SH-SY5Y (cell line): ENCODE results near the gene SLC7A5.

Experiments used
- GATA2 ChIP-seq: IDR thresholded peaks from 2 replicates; pipeline ENCODE4 v1.6.1; 2011; ENCODE audit warnings: mild to moderate bottlenecking, low read depth, low read length
- GATA3 ChIP-seq: IDR thresholded peaks from 2 replicates; pipeline ENCODE4 v1.6.1; 2011; ENCODE audit warnings: low read depth, mild to moderate bottlenecking, low read length, moderate library complexity

Gene SLC7A5

DNA sequence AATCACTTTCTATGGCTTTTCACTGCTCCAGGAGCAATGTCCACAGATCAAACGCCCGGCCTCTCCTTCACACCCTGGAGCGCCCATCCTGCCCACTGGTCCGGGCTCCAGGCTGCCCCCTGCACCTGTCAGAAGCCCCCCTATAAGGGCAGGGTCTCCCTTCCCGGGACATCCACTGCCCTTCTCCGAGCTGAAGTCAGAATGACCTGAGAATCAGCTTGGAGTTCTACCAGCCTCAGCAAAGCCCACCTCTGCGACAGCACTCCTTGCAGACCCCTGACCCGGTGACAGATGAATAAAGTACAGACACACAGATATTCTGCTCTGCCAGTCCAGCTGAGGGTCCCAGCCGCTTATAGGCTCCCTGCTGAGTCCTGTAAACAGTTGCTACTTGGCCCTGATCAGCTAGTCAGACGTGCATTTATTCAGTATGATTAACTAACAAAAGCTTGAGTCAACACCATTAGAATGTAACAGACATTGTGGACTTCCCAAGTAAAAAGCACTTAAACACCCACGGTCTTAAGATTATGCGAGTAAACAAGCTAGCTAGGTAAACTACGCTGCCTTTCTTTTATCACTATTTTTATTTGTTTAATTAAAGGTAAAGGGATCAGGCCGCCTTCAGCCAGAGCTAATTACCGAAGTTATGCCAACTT is 4.8 kb downstream of the SLC7A5 start:
- TF ChIP-seq GATA3 (no peak), GATA2 (no peak)

DNA sequence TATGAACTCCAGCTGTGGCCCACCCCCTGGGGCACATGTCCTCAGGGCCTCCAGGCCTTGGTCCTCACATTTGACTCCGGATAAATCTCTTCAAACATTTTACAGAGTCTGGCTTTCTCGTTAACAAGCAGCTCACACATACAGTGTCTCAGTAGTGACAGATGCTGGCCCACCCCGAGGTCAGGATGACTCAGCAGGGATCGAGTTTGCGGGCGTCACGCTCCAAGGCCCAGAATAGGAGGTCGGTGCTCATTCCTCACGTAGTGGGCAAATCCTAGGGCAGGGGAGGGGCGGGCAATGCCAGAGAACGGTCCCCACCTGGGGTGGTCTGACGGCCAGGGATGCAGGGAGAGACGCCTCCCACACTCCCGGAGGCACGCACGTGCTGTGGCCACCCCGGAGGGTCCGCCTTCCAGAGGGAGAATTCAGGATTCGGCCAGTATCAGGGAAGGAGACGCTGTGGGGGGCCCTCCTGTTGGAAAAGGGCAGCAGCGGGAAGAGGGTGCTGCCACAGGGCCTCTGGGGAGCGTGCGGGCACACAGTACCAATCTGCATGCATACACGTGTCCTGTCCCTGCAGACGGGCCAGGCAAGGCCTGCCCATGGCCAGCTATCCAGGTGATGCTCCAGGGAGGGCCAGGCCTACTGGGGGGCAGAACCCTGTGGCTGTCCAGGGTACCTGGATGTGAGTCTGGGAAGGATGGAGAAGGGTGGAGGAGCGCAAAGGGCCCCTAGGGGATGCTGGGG is 8.6 kb downstream of the SLC7A5 start:
- no peak for TF ChIP-seq GATA2
- TF ChIP-seq GATA3, result no peak

DNA sequence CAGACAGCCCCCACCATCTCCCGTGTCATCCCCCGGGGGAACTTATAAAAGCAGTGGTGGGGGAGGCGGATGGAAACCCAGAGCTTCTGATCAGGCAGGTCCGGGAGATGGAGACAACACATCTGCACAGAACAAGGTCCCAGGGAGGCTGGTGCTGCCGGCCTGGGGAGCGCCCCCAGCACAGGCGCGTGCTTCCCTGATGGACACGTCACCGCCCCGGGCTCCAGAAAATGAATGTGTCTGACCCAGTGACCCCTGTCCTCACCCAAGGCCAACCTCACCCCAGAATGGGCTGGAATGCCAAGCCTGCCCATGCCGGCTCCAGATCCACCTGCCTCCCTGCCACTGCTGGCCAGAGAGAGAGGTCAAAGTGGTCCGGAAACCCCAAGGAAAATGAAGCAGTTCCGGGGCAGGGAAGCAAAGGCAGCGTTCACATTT is 12.5 kb downstream of the SLC7A5 start:
- TF ChIP-seq GATA3 (no peak), GATA2 (no peak)

GRCh38 chr16:87855852-87856715 is 13.2 kb downstream of the SLC7A5 start:
- TF ChIP-seq GATA2 (no peak), GATA3 (no peak)

DNA sequence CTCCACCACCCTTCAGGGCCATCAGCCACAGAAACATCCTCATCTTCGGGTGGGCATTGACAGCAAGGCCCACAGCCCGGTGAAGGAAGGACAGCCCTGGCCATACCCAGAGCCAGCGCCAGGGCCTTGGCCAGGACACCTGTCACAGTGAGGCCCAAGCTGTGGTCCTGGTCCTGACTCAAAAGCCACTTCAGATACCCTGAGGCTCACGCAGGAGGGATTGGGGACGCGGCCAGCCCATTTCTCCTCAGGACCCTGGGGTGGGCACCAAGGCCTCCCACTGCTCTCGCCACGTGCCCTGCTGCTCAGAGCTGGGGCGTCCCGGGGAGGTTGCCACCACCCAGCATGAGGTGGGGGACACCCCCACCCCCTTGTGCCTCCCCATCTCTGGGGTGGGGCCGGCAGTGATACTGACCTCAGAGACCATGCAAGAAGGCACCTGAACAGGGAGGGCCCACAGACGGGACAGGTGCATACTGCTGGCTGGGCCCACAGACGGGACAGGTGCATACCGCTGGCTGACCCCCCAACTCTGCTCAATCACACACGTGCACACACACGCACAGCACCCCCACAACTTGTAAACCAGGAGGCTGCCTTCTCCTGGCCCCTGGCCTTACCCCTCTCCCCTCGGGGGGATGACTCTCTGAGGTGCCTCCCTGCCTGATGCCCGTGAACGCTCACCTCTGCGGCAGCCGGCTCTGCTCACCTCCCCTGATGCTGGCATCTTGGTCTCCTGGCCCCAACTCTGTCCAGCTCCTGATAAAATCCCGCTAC is 14.2 kb downstream of the SLC7A5 start:
- TF ChIP-seq GATA2, result no peak
- TF ChIP-seq GATA3, result no peak

GRCh38 chr16:87854053-87854906 is 15.0 kb downstream of the SLC7A5 start:
- TF ChIP-seq GATA2, result peak; percentile 47
- no peak for TF ChIP-seq GATA3

DNA sequence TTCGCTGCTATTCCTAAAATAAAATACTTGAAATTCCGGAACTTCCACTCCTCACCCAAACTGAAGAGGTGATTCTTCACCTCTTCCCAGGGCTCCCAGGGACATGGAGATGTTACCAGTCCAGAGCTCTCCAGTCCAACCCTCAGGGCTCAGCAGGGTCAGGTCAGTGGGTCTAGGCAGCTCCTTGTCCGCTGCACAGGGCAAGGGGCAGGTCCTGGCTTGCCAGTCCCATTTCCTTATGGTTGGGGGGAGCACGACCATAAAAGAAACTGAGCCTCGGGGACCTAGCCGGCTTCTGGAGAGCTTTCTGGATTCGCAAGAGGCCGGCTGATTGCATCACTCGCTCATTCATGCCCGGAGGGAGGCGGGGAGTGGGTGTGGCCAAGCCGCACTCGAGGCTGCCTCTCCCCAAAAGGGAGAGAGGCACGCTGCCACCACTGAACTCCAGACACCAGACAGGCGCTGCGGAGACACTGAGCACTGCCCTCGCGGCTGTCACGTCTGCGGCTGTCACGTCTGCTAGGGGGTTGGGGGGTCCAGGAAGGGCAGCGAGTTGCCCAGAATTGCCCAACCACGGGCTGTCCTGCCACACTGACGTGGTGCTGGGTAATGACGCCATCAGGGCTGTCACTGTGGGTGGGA is 15.8 kb downstream of the SLC7A5 start:
- TF ChIP-seq GATA3 (no peak), GATA2 (peak; percentile 54)

- TF ChIP-seq GATA3 (no peak), GATA2 (no peak)
Measured at GRCh38 chr16:87851601-87852000, 17.7 kb downstream of the SLC7A5 start.

- TF ChIP-seq GATA2, result no peak
- no peak for TF ChIP-seq GATA3
Measured at GRCh38 chr16:87851141-87851587, 18.1 kb downstream of the SLC7A5 start.

- no peak for TF ChIP-seq GATA2
- TF ChIP-seq GATA3, result no peak
Measured at GRCh38 chr16:87850009-87851006, 19.0 kb downstream of the SLC7A5 start.

DNA sequence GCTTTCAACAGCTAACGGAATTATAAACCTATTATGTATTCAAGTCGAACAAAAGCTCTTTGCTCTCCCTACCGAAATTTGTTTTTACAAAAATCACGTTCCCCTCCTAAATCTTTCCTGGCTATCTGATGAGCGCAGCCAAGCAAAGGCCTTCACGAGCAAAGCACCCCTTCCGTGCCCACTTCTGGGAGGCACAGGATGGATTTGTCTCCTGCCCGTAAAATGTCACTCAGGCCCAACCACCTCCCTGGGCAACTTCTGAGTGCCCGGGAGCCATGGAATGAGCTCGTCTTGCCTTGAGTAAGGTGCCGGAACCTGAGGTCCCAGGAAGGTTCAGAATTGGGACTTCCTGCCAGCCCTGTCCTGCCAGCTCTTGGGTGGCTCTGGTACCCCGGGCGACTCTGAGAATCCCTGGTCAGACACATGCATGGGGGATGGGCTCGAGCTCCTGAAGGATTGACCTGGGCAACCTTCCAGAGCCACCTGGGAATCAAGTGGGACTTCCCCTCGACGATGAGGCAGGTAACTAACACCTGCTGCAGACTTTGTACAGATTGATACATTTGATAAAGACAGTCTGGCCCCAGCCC is 19.8 kb downstream of the SLC7A5 start:
- TF ChIP-seq GATA3 (no peak), GATA2 (no peak)
